Measurements from ENCODE around the gene MED12L.

GRCh38 chr3:151165226-151165625 is 79.8 kb downstream of the MED12L start:
- TF ChIP-seq, protein P1, sequence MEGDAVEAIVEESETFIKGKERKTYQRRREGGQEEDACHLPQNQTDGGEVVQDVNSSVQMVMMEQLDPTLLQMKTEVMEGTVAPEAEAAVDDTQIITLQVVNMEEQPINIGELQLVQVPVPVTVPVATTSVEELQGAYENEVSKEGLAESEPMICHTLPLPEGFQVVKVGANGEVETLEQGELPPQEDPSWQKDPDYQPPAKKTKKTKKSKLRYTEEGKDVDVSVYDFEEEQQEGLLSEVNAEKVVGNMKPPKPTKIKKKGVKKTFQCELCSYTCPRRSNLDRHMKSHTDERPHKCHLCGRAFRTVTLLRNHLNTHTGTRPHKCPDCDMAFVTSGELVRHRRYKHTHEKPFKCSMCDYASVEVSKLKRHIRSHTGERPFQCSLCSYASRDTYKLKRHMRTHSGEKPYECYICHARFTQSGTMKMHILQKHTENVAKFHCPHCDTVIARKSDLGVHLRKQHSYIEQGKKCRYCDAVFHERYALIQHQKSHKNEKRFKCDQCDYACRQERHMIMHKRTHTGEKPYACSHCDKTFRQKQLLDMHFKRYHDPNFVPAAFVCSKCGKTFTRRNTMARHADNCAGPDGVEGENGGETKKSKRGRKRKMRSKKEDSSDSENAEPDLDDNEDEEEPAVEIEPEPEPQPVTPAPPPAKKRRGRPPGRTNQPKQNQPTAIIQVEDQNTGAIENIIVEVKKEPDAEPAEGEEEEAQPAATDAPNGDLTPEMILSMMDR (IDR thresholded peaks at IDR 0.05), result no peak
- no peak for TF ChIP-seq POLR2A (IDR thresholded peaks at IDR 0.05)

All from esophagus squamous epithelium (tissue), 4 donors.